Trophoblast cell (in vitro differentiated cells and primary cell): ENCODE data around the gene RAB41.

Experiments used
- DNase-seq, 2 donors: peaks; one replicate each; pipeline ENCODE4 v3.0.0-alpha.2; 2016
- H2AFZ ChIP-seq: 2 replicates; pipeline ENCODE4 v1.6.1; 2013; ENCODE audit warnings: low read length, moderate library complexity, mild to moderate bottlenecking; ENCODE audit not compliant: insufficient read depth, poor library complexity
- H2AK5ac ChIP-seq: 2 replicates; pipeline ENCODE4 v1.6.1; 2013; ENCODE audit warnings: mild to moderate bottlenecking, low read length
- H2BK120ac ChIP-seq: 2 replicates; pipeline ENCODE4 v1.6.1; 2013; ENCODE audit warnings: low read length, mild to moderate bottlenecking, moderate library complexity; ENCODE audit not compliant: insufficient read depth, poor library complexity
- H2BK12ac ChIP-seq: 2 replicates; pipeline ENCODE4 v1.6.1; 2013; ENCODE audit warnings: mild to moderate bottlenecking, low read length, moderate library complexity
- H2BK5ac ChIP-seq: 2 replicates; pipeline ENCODE4 v1.6.1; 2013; ENCODE audit warnings: low read length, low read depth, moderate library complexity, mild to moderate bottlenecking; ENCODE audit not compliant: poor library complexity
- H3K14ac ChIP-seq: 2 replicates; pipeline ENCODE4 v1.6.1; 2013; ENCODE audit warnings: mild to moderate bottlenecking, low read length
- H3K18ac ChIP-seq: 2 replicates; pipeline ENCODE4 v1.6.1; 2013; ENCODE audit warnings: mild to moderate bottlenecking, low read length
- H3K23ac ChIP-seq: 2 replicates; pipeline ENCODE4 v1.6.1; 2013; ENCODE audit warnings: low read length
- H3K27ac ChIP-seq: 2 replicates; pipeline ENCODE4 v1.5.1; 2013; ENCODE audit warnings: low read depth, mild to moderate bottlenecking, inconsistent platforms, low read length, moderate library complexity
- H3K27me3 ChIP-seq: 2 replicates; pipeline ENCODE4 v1.6.1; 2013; ENCODE audit warnings: inconsistent platforms, mild to moderate bottlenecking, low read length, moderate library complexity; ENCODE audit not compliant: insufficient read depth
- H3K36me3 ChIP-seq, 2 experiments: 1 replicate in 1 of 2; 2 replicates in 1 of 2; pipeline ENCODE4 v1.6.1; 2013; ENCODE audit warnings: low read length in 2 of 2, mild to moderate bottlenecking in 2 of 2, moderate library complexity in 1 of 2; ENCODE audit not compliant: insufficient read depth in 2 of 2, control insufficient read depth in 1 of 2
- H3K4ac ChIP-seq: 2 replicates; pipeline ENCODE4 v1.6.1; 2013; ENCODE audit warnings: low read depth, mild to moderate bottlenecking, low read length, moderate library complexity
- H3K4me1 ChIP-seq, 2 experiments: 1 replicate in 1 of 2; 2 replicates in 1 of 2; pipeline ENCODE4 v1.6.1; 2013; ENCODE audit warnings: low read length in 2 of 2, mild to moderate bottlenecking in 2 of 2, moderate library complexity in 1 of 2; ENCODE audit not compliant: insufficient read depth in 2 of 2, control insufficient read depth in 1 of 2
- H3K4me2 ChIP-seq: 2 replicates; pipeline ENCODE4 v1.6.1; 2013; ENCODE audit warnings: inconsistent platforms, mild to moderate bottlenecking, low read length, moderate library complexity
- H3K4me3 ChIP-seq: 2 replicates; pipeline ENCODE4 v1.5.1; 2013; ENCODE audit warnings: mild to moderate bottlenecking, low read depth, low read length, inconsistent platforms
- H3K79me1 ChIP-seq: one replicate; pipeline ENCODE4 v1.6.1; 2013; ENCODE audit warnings: low read length
- H3K79me2 ChIP-seq: 2 replicates; pipeline ENCODE4 v1.6.1; 2013; ENCODE audit warnings: low read length, mild to moderate bottlenecking; ENCODE audit not compliant: control insufficient read depth, insufficient read depth, poor library complexity
- H3K9ac ChIP-seq: 2 replicates; pipeline ENCODE4 v1.6.1; 2013; ENCODE audit warnings: mild to moderate bottlenecking, low read length
- H3K9me3 ChIP-seq: 2 replicates; pipeline ENCODE4 v1.6.1; 2013; ENCODE audit warnings: low read depth, mild to moderate bottlenecking, control low read depth, inconsistent platforms, low read length; ENCODE audit not compliant: insufficient read depth
- H4K12ac ChIP-seq: 2 replicates; pipeline ENCODE4 v1.6.1; 2013; ENCODE audit warnings: low read depth, mild to moderate bottlenecking, low read length, moderate library complexity
- H4K8ac ChIP-seq: 2 replicates; pipeline ENCODE4 v1.6.1; 2013; ENCODE audit warnings: low read depth, mild to moderate bottlenecking, low read length, moderate library complexity
- H4K91ac ChIP-seq: one replicate; pipeline ENCODE4 v1.6.1; 2013; ENCODE audit warnings: low read depth, mild to moderate bottlenecking, low read length, moderate library complexity
- WGBS: extraction: QIAGEN DNeasy Blood & Tissue Kit; methylation state at CpG from one replicate; pipeline ENCODE4 v1.1.7; 2013; ENCODE audit warnings: missing lambda C conversion rate; ENCODE audit not compliant: insufficient read length, insufficient coverage; ENCODE audit errors: extremely low coverage; 5-methylcytosine and 5-hydroxymethylcytosine counted together

Gene RAB41

DNA sequence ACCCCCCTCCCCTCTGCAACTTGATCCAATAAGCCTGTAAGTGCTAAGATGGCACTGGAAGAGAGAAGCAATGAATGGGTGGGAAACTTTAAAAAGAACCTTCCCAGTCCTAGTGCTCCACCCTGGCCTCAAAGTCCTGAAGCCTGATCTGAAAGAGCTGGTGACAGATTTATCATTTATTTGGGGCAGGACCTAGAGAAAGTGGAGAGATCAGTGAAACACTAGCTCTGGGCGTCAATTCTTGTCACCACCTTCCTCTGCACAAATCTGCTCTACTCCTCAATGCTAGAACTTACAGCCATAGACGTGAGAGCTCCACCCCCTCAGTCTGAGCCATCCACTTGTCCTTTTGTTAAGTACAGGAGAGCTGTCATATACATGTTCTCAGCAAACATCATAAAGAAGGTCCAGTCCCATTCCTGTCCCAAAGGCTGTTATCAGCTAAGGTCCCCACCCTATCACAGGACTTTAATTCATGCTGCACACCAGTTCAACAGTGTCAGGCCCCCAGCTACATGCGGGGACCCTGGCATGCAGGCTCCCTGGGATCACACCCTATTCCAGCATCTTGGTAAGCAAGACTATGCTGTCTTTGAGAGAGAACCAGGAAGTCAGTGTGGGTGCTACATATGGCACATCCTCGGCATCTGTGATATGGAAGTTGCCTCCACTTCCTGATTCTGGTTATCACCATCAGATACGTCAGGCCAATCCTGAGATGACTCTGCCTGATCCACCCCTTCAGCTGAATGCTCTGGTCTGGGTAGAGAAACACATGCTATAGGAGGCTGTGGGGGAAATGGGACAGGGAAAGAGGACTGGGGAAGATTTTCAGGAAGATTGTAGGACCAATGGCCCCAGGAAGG lies 24.3 kb upstream of the RAB41 start:
- Histone ChIP-seq H4K91ac (no peak overlapping the region), H3K4ac (no peak overlapping the region), H3K4me1 (no peaks in the 10 kb centered on the region), H3K4me3 (no peak overlapping the region), H3K27me3 (no peaks in the 10 kb centered on the region), H2AK5ac (no peak overlapping the region), H3K4me2 (no peak overlapping the region), H3K9me3 (no peaks in the 10 kb centered on the region), H4K8ac (no peak overlapping the region), H3K23ac (no peak overlapping the region), H2BK5ac (no peak overlapping the region), H3K9ac (no peak overlapping the region), H4K12ac (no peak overlapping the region), H3K79me2 (no peaks in the 10 kb centered on the region), H3K14ac (no peak overlapping the region), H3K27ac (no peak overlapping the region), H2AFZ (no peak overlapping the region), H3K79me1 (no peaks in the 10 kb centered on the region), H2BK120ac (no peak overlapping the region), H3K36me3 (no peaks in the 10 kb centered on the region), H2BK12ac (no peak overlapping the region), H3K18ac (no peak overlapping the region)
- no peak for DNase-seq
- no CpG with 5 or more reads among the region's 5 CpGs for WGBS

DNA sequence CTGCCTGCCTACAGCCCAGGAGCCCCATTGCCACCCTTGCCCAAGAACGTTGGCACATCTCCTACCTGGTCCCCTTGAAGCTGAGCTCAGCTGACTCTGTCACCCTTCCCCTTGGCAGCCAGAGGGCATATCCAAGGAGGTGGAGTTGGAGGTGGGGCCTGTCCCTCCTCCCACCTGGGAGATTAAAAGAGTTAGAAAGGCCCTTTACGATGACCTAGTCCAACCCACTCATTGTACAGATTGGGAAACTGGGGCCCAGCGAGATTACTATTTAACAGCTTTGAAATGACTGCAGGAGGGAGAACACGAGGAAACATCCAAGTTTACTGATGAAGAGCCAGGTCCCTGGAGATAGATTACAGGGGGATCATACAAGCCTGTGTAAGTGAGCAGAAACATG lies 21.9 kb upstream of the RAB41 start, which contains the start of gene P2RY4:
Gene P2RY4 (minus strand): TSS at position 101 of the 400 bp plus-strand sequence. CDS start 580 bp downstream, outside the sequence.
- H3K79me2 ChIP-seq, result no peaks in the 10 kb centered on the region
- no peak within 1 kb of the TSS for H3K4me3 ChIP-seq
- H3K4me1 ChIP-seq, result no peaks in the 10 kb centered on the region
- H3K14ac ChIP-seq, result no peak within 1 kb of the TSS
- H4K8ac ChIP-seq, result no peak within 1 kb of the TSS
- DNase-seq, result no peak
- H3K79me1 ChIP-seq, result no peaks in the 10 kb centered on the region
- H2BK12ac ChIP-seq, result no peak within 1 kb of the TSS
- no peak within 1 kb of the TSS for H3K9ac ChIP-seq
- H3K9me3 ChIP-seq, result no peaks in the 10 kb centered on the region
- H3K4ac ChIP-seq, result no peak within 1 kb of the TSS
- H2AK5ac ChIP-seq, result no peak within 1 kb of the TSS
- H3K27ac ChIP-seq, result no peak within 1 kb of the TSS
- no peaks in the 10 kb centered on the region for H3K36me3 ChIP-seq
- WGBS, result no CpG with 5 or more reads among the region's 4 CpGs
- H4K12ac ChIP-seq, result no peak within 1 kb of the TSS
- no peak within 1 kb of the TSS for H4K91ac ChIP-seq
- no peak within 1 kb of the TSS for H2BK120ac ChIP-seq
- H3K18ac ChIP-seq, result no peak within 1 kb of the TSS
- H3K4me2 ChIP-seq, result no peak within 1 kb of the TSS
- no peak within 1 kb of the TSS for H3K23ac ChIP-seq
- no peaks in the 10 kb centered on the region for H3K27me3 ChIP-seq
- no peak within 1 kb of the TSS for H2BK5ac ChIP-seq
- no peak within 1 kb of the TSS for H2AFZ ChIP-seq

DNA sequence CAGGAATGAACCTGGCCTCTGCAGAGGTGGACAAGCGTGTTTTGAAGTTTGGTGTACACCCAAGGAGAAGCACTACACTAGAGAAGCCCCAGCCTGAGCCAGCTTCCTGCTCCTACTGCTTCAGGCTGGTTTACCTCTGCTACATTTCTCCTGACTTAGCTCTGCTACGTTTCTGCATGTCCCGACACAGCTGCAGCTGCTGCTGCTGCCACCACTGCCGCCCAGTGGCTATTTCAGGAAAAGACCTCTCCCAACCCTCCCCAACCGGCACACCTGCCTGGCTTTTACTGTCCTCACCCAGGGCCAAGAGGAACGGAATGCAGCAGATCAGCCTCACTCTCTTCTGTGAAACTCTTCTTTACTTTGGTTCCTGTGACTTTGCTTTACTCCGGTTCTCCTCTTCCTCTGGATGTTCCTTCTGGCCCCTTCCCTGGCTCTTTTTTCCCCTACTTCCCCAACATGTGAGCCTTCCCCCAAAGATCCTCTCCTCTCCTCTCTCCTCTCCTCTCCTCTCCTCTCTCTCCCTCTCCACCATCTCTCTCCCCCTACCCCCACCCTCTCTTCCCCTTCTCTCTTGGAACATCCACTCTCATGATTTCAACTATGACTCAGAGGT lies 18.9 kb upstream of the RAB41 start:
- Histone ChIP-seq H4K8ac (no peak overlapping the region), H3K4me1 (no peaks in the 10 kb centered on the region), H3K9ac (no peak overlapping the region), H3K4me3 (no peak overlapping the region), H3K18ac (no peak overlapping the region), H3K27me3 (no peaks in the 10 kb centered on the region), H2BK5ac (no peak overlapping the region), H4K91ac (no peak overlapping the region), H3K79me2 (no peaks in the 10 kb centered on the region), H3K27ac (no peak overlapping the region), H3K36me3 (no peaks in the 10 kb centered on the region), H3K14ac (no peak overlapping the region), H2BK120ac (no peak overlapping the region), H3K23ac (no peak overlapping the region), H4K12ac (no peak overlapping the region), H3K4me2 (no peak overlapping the region), H3K4ac (no peak overlapping the region), H3K9me3 (no peaks in the 10 kb centered on the region), H3K79me1 (no peaks in the 10 kb centered on the region), H2AK5ac (no peak overlapping the region), H2BK12ac (no peak overlapping the region), H2AFZ (no peak overlapping the region)
- WGBS, result no CpG with 5 or more reads among the region's 7 CpGs
- DNase-seq, result peak; percentile 33 to 60

DNA sequence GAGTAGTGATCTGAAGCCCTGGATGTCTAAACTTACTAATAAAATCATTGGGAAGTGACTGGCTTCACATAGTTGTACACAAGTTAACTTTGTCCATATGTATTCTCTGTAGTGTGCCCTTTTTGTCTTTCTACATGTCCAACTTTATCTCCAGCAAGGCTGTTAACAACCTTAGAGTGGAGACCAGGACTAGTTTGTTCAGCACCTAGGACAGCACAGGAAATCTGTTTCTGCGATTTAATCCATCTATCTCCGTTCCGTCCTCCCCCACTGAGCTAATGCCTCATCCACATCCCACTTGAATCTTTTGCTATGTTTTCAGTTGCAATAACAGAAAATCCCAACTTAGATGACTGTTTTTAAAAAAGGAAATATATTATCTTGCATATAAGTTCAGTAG lies 17.2 kb upstream of the RAB41 start:
- Histone ChIP-seq H4K91ac (no peak overlapping the region), H2AFZ (no peak overlapping the region), H3K27ac (no peak overlapping the region), H3K4me3 (no peak overlapping the region), H4K12ac (no peak overlapping the region), H3K23ac (no peak overlapping the region), H3K4ac (no peak overlapping the region), H3K18ac (no peak overlapping the region), H3K9ac (no peak overlapping the region), H3K4me2 (no peak overlapping the region), H3K4me1 (no peaks in the 10 kb centered on the region), H3K14ac (no peak overlapping the region), H4K8ac (no peak overlapping the region), H3K27me3 (no peaks in the 10 kb centered on the region), H3K36me3 (no peaks in the 10 kb centered on the region), H3K79me2 (no peaks in the 10 kb centered on the region), H2BK120ac (no peak overlapping the region), H2BK12ac (no peak overlapping the region), H2BK5ac (no peak overlapping the region), H3K79me1 (no peaks in the 10 kb centered on the region), H2AK5ac (no peak overlapping the region), H3K9me3 (no peaks in the 10 kb centered on the region)
- WGBS, result no CpG with 5 or more reads among the region's 3 CpGs
- DNase-seq, result no peak
